ENCODE results near the gene C11orf91.

DNA sequence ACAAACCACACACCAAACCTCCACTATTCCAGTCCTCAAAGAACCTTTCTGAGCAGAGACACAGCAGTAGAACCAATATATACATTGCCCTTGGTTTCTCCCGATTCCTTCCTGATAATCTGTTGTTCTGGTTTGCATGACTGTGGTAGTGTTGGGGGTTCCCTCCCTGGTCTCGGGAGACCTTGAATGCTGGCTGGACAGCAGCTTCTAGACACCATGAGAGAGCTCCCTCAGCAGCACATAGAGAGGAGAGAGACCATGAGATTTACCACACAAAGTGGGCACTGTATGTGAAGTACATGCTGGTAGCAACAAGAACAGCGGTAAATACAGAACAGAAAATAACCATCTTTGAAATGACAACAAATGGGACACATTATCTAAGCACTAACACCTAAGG lies 2.6 kb downstream of the C11orf91 start:
- TF ChIP-seq, protein P1, sequence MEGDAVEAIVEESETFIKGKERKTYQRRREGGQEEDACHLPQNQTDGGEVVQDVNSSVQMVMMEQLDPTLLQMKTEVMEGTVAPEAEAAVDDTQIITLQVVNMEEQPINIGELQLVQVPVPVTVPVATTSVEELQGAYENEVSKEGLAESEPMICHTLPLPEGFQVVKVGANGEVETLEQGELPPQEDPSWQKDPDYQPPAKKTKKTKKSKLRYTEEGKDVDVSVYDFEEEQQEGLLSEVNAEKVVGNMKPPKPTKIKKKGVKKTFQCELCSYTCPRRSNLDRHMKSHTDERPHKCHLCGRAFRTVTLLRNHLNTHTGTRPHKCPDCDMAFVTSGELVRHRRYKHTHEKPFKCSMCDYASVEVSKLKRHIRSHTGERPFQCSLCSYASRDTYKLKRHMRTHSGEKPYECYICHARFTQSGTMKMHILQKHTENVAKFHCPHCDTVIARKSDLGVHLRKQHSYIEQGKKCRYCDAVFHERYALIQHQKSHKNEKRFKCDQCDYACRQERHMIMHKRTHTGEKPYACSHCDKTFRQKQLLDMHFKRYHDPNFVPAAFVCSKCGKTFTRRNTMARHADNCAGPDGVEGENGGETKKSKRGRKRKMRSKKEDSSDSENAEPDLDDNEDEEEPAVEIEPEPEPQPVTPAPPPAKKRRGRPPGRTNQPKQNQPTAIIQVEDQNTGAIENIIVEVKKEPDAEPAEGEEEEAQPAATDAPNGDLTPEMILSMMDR (IDR thresholded peaks at IDR 0.05), result no peak
- no peak for TF ChIP-seq POLR2A (IDR thresholded peaks at IDR 0.05)
